Stimulated activated naive B cell treated with anti-CD40 and anti-IgM and Interleukin-4, amounts not matched to agents 10 μg/mL and 1 μg/mL and 100 μg/mL, for 72 hours (primary cell): ENCODE data around the gene NSDHL.

Experiments used
- ATAC-seq, 2 donors: fragments of 150-1000 bp; cut with Tn5 transposase; replicated peaks; 2 replicates each; pipeline ENCODE4 v1.10.0; 2021; ENCODE audit warnings: moderate library complexity in 1 of 2
- DNase-seq: peaks from one replicate; pipeline ENCODE4 v3.0.0; 2021
- H3K27ac Mint-ChIP-seq: one replicate; pipeline ENCODE4 v1.8.0; 2022; ENCODE audit warnings: mild to moderate bottlenecking, mixed read lengths
- H3K27me3 Mint-ChIP-seq, 2 donors: one replicate each; pipeline ENCODE4 v1.8.0; 2022; ENCODE audit warnings: mixed read lengths in 2 of 2
- H3K36me3 Mint-ChIP-seq, 2 donors: one replicate each; pipeline ENCODE4 v1.8.0; 2022; ENCODE audit warnings: mixed read lengths in 2 of 2, mild to moderate bottlenecking in 1 of 2
- H3K4me1 Mint-ChIP-seq, 2 donors: one replicate each; pipeline ENCODE4 v1.8.0; 2022; ENCODE audit warnings: mixed read lengths in 2 of 2, mild to moderate bottlenecking in 1 of 2
- H3K4me3 Mint-ChIP-seq, 2 donors: one replicate each; pipeline ENCODE4 v1.8.0; 2022; ENCODE audit warnings: mild to moderate bottlenecking in 2 of 2, mixed read lengths in 2 of 2, moderate library complexity in 1 of 2
- H3K9me3 Mint-ChIP-seq, 2 donors: one replicate each; pipeline ENCODE4 v1.8.0; 2022; ENCODE audit warnings: mixed read lengths in 2 of 2, mild to moderate bottlenecking in 1 of 2

NSDHL gene

DNA sequence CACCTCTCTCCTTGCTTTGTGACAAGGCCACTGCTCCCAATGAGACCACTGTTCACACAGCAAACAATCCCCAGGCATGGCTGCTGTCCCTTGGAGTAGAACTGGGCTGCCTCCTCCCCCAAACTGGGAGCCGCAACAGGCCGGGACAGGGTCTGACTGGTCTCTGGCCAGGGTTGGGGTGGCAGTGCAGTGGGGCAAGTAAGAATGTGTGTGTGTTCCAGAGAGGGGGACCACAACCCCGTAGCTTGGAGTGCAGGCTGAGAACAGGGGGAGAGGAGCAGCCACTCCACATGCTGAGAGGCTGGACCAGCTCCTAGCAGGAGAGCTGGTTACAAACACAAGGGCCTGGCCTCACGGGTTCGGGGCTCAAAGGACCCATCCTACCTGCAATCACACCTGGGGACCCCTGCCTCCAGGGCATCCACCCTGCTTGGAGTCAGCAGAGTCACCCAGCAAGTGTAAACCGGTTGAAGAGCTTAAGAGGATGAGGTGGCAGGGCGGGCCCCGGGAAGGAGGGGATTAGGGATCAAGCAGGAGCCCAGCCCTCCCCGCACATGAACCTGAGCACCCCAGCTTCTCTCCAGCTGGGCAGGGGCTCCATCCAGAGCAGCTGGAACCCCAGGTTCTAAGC is 63.2 kb downstream of the NSDHL start:
- no peak for ATAC-seq
- Mint-ChIP-seq H3K36me3 (no peaks in the 10 kb centered on the region), H3K4me1 (no peaks in the 10 kb centered on the region), H3K9me3 (no peaks in the 10 kb centered on the region), H3K4me3 (no peak overlapping the region), H3K27me3 (peaks cover 37 to 46% of the 10 kb centered on the region in 2 donors), H3K27ac (no peak overlapping the region)
- DNase-seq = no peak

DNA sequence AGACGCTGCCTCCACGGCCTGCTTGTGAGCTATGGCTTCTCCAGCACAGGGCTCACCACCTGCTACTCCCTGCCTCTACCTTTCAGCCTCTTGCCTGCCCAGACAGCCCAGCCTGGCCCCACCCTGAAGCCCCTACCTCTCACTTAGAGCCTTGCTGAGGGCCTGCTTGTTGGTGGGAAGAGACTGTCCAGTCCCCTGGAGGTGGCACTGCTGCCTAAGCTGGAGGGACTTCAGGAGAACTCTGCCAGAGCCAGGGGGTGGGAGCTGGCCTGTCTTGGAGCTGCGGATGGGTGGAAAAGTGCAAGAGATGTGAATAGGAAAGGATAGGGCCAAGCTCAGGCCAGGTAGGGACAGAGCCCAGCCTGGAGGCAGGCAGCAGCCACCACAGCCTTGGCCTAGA is 64.3 kb downstream of the NSDHL start:
- Mint-ChIP-seq H3K4me3 (no peak overlapping the region), H3K4me1 (no peaks in the 10 kb centered on the region), H3K27me3 (peaks cover 32 to 48% of the 10 kb centered on the region in 2 donors), H3K27ac (no peak overlapping the region), H3K36me3 (no peaks in the 10 kb centered on the region), H3K9me3 (no peaks in the 10 kb centered on the region)
- ATAC-seq (no peak), DNase-seq (no peak)

DNA sequence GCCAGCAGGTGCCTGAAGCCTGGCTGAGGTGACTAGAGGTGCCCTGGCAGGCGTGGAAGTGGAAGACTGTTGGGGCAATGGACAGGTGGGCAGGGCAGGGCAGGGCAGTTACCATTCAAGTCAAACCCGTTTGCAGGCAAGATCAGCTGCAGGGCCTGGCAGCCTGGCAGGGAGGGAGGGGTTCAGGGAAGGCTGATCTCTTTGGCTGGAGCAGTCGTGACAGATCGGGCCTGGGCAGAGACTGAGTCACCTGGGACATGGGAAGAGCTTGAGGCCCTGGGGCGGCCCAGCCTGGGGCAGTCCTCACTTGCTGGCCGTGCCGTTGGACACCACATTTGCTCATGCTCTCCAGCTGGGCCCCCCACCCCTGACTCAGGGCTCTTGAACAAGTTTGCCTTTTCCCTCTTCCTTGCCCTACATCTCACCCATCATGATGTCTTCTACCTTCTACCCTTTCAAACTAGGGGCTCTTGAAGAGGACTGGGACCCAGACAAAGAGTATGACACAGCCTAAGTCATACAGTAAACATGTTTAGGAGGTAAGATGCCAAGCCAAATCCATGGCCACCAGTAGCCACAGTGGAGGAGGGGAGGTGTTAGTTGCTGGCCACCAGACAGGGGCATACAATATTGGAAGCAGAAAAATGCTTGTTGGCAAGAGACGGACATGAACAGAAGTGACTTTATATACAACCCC is 65.0 kb downstream of the NSDHL start:
- Mint-ChIP-seq H3K4me1 (no peaks in the 10 kb centered on the region), H3K4me3 (no peak overlapping the region), H3K9me3 (no peaks in the 10 kb centered on the region), H3K27ac (no peak overlapping the region), H3K27me3 (peaks cover 28 to 47% of the 10 kb centered on the region in 2 donors), H3K36me3 (no peaks in the 10 kb centered on the region)
- DNase-seq = no peak
- no peak for ATAC-seq

DNA sequence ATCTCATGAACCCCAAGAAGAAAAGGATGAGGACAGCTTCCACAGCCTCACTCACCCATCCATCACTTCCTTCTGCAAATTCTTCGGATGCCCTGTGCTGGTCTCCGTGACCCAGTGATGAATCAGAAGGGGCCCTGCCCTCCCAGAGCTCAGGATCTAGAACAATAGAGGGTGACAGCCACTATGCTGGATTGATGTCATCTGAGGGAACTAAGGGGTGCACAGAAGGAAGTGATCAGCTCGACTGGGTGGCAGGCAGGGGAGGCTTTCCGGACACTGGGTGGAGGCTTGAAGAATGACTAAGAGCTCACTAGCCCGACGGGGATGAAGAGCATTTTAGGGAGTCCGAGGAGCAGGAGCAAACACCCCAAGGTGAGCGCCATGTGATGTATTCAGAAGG is 65.6 kb downstream of the NSDHL start:
- H3K27ac Mint-ChIP-seq = no peak overlapping the region
- no peak overlapping the region for H3K4me3 Mint-ChIP-seq
- H3K27me3 Mint-ChIP-seq = peaks cover 22 to 44% of the 10 kb centered on the region in 2 donors
- H3K9me3 Mint-ChIP-seq = no peaks in the 10 kb centered on the region
- H3K36me3 Mint-ChIP-seq = no peaks in the 10 kb centered on the region
- H3K4me1 Mint-ChIP-seq = no peaks in the 10 kb centered on the region
- no peak for ATAC-seq
- DNase-seq = no peak

DNA sequence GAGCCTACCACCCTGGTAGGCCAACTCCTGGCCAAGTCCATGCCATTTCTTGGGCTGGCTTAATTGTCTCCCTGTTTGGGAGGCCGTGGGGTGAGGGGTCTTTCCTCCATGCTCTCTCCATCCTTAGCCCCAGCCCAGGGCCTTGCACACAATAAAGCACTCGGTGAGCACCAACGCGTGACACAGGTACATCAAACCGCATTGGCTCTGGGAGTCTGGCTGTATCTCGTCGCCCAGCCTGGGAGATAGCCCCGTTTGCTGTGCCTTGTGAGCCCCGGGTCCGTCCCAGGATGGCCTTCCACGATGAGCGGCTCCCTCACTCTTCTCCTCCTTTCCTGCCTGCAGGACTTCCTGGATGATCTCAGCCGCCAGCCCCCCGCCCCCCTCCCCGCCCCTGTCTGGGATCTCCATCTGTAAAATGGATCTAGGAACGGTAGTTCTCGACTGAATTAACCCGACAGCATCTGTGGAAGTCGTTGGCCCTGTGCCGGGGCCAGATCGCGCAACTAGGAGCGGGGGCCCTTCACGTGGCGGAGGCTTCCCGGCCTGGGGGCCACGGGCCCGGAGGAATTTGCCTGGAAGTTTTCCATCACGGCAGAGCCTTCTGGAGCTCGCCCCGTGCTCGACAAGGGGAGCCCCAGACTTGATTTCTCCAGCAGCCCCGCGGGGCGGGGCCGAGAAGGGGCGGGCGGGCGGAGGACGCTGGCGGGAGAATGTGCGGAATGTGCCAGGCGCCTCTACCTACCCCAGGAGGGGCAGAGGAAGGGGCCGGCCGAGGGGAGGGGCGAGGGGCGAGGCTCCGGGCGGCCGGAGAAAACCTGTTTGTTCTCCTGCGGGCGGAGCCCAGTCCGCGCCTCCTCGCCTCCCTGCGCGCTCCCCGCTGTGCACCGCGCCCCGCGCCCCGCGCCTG is 66.6 kb downstream of the NSDHL start, which contains the start of gene ZNF185:
TSS of gene ZNF185 (plus strand) at position 846 of the 910 bp plus-strand sequence. CDS start 16,423 bp downstream, outside the sequence.
- Mint-ChIP-seq H3K4me3 (no peak within 1 kb of the TSS), H3K9me3 (no peaks in the 10 kb centered on the region), H3K4me1 (no peaks in the 10 kb centered on the region), H3K36me3 (no peaks in the 10 kb centered on the region), H3K27ac (no peak within 1 kb of the TSS), H3K27me3 (peaks cover 21 to 48% of the 10 kb centered on the region in 2 donors)
- ATAC-seq (peak in 1 of 2 donors; percentile 25), DNase-seq (no peak)

DNA sequence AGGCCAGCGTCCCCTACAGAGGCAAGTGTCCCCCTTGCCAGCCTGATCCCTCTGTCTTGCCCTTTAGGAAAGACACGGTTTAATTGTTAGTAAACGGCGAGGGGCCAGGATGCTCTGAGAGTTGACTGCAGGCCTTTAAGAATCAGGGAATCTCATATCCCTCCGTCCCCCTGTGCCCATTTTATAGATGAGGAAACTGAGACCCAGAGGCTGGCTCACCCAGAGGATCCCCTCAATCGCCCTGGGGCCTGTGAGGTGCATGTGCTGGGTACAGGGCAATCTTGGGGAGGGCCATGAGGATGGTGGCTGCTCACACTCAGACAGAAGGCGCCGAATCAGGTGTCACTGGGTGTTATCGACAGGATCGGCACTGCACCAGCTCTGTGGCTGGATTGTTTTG is 67.6 kb downstream of the NSDHL start:
- DNase-seq (no peak), ATAC-seq (no peak)
- no peaks in the 10 kb centered on the region for H3K9me3 Mint-ChIP-seq
- H3K36me3 Mint-ChIP-seq = no peaks in the 10 kb centered on the region
- H3K4me1 Mint-ChIP-seq = no peaks in the 10 kb centered on the region
- peaks cover 27 to 54% of the 10 kb centered on the region in 2 donors for H3K27me3 Mint-ChIP-seq
- no peak overlapping the region for H3K27ac Mint-ChIP-seq
- no peak overlapping the region for H3K4me3 Mint-ChIP-seq

DNA sequence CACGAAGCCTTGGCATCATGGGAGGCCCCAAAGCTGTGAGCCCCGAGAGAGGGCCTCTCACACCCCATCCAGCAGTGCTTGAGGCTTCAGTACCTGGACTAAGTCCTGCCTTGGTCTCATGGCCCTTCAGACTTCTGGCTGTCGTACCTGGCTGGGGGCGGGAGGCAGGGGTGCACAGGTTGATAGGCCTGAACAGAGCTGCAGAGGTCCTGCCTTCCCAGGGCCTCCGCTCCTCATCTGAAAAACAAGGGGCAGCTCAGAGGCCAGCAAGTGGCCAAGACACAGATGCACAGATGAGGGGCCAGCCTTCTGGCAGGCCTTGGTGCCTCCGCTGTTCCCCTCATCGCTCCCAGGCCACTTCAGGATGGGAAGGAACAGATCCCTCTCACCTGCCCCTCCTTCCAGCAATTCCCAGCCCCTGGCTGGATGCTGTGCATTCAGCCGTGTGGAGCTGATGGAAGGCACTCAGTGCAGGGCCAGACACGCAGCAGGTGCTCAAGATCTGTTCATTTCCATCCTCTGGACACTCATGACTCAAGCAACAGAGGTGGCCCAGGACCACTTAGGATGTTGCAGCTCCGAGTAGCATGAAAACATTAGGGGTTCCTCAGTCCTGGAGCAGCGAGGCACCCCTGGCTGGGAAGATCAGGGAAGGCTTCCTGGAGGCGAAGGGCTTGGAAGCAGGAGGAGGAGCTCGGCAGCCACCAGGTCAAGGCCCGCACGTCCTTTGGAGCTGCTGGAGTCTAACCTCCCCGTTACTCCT is 68.4 kb downstream of the NSDHL start:
- H3K27ac Mint-ChIP-seq = no peak overlapping the region
- no peaks in the 10 kb centered on the region for H3K9me3 Mint-ChIP-seq
- no peaks in the 10 kb centered on the region for H3K4me1 Mint-ChIP-seq
- ATAC-seq = no peak
- no peak for DNase-seq
- H3K36me3 Mint-ChIP-seq = no peaks in the 10 kb centered on the region
- peaks cover 27 to 54% of the 10 kb centered on the region in 2 donors for H3K27me3 Mint-ChIP-seq
- no peak overlapping the region for H3K4me3 Mint-ChIP-seq

DNA sequence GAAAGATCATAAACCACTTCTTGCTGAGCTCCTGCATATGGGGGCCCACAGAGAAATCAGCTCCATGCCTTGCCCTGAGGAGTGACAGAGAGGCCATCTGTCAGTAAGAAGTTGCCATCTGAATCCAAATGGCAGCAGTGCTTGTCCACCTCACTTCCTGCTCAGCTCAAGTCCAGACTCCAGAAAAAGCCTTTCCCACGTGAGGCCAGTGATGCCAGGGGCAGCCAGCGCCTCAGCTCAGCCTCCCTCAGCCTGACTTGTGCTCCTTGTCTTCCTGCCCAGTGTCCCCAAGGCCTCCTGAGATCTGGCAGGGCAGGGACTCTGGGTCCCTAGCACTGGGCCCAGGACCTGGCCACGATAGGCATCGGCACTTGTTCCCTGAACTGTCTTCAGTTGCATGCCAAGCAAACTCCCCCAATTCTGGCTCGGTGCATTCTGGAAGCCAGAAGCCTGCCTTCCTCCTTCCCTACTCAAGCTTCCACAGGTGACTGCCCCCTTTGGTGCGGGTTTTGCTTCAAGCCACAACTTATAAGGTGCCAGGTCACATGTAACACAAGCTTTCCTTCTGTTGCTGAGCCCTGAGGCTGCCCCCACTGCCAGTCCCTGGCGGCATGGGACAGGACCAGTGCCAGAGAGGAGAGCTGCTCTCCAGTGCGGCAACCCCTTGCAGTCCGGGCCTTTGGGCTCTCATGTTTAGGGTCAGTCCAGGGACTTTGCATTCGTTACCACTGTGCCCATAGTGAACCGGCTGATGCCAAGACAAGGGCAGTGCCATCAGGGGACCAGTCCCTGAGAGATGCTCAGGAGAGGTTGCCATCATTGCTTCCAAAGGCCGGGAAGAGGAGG is 69.2 kb downstream of the NSDHL start:
- Mint-ChIP-seq H3K36me3 (no peaks in the 10 kb centered on the region), H3K27me3 (peaks cover 27 to 49% of the 10 kb centered on the region in 2 donors), H3K4me1 (no peaks in the 10 kb centered on the region), H3K4me3 (no peak overlapping the region), H3K9me3 (no peaks in the 10 kb centered on the region), H3K27ac (no peak overlapping the region)
- DNase-seq = no peak
- no peak for ATAC-seq

DNA sequence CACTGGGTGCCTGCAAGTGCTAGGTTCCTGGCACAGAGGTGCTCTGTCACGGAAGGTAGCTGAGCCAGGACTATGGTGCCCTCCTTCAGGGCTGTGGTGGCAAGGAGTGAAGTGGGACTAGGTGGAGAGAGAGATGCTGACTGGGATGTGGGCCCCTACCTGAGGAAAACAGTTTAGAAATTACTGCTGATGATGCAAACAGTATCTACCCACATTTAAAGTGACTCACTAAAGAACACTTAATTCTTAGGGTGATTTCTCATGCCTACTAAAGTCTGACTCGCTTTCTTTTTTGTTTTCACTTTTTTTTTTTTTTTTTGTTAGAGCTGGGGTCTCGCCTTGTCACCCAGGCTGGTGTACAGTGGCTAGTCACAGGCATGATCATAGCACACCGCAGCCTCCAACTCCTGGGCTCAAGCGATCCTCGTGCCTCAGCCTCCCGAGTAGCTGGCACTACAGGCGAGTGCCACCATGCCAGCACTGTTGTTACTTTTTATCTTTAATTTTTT is 70.1 kb downstream of the NSDHL start:
- no peaks in the 10 kb centered on the region for H3K36me3 Mint-ChIP-seq
- DNase-seq (no peak), ATAC-seq (no peak)
- no peaks in the 10 kb centered on the region for H3K4me1 Mint-ChIP-seq
- H3K27me3 Mint-ChIP-seq = peaks cover 29 to 45% of the 10 kb centered on the region in 2 donors
- H3K27ac Mint-ChIP-seq = no peak overlapping the region
- H3K9me3 Mint-ChIP-seq = no peaks in the 10 kb centered on the region
- H3K4me3 Mint-ChIP-seq = no peak overlapping the region

DNA sequence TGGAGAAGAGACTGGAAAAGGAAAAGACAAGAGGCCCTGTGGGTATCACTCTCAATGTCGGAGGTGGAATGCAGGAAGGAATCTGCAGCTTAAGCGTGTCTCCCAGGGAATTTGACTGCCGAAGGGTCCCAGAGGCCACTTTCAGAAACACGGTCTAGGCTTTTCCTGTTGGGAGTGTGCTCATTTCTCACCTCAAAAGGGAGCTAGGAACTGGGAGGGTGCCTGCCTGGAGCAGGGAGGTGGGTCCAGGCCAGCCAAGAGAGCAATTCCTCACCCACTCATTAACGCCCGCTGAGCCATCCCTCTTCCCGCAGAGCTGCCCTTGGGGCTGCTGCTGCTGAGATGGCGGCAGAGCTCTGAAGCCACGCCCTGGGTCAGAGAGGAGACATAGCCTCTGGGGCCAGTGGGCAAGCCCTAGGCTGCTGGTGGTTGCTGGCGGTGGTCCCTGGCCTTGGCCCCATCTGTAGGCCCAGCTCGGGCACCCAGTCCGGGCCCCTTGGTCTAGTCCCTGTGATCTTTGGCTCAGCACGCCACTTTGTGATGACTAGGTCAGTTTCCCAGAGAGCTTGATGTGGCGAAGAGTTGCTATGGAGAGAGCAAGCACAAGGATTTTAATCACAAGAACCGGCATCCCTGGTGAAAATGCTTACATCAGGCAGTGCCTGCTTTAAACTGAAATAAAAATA is 71.1 kb downstream of the NSDHL start:
- no peaks in the 10 kb centered on the region for H3K36me3 Mint-ChIP-seq
- DNase-seq (no peak), ATAC-seq (no peak)
- H3K9me3 Mint-ChIP-seq = no peaks in the 10 kb centered on the region
- peaks cover 22 to 39% of the 10 kb centered on the region in 2 donors for H3K27me3 Mint-ChIP-seq
- H3K27ac Mint-ChIP-seq = no peak overlapping the region
- H3K4me1 Mint-ChIP-seq = no peaks in the 10 kb centered on the region
- no peak overlapping the region for H3K4me3 Mint-ChIP-seq

DNA sequence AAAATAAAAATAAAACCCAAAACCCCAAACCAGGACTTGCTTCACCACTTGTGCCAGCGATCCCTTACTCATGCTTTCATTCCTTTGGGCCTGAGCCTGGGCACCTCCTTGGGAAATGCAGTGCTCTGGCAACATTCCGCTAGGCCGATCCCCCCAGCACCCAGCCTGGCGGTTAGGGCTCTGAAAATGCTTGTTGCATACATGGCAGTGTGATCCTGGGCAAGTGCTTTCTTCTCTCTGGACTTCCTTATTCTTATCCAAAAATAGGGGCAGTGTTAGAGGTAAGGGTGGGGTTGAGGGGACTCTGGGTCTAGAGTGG is 71.6 kb downstream of the NSDHL start:
- Mint-ChIP-seq H3K27me3 (peaks cover 22 to 42% of the 10 kb centered on the region in 2 donors), H3K27ac (no peak overlapping the region), H3K4me1 (no peaks in the 10 kb centered on the region), H3K4me3 (no peak overlapping the region), H3K36me3 (no peaks in the 10 kb centered on the region), H3K9me3 (no peaks in the 10 kb centered on the region)
- DNase-seq = no peak
- no peak for ATAC-seq

DNA sequence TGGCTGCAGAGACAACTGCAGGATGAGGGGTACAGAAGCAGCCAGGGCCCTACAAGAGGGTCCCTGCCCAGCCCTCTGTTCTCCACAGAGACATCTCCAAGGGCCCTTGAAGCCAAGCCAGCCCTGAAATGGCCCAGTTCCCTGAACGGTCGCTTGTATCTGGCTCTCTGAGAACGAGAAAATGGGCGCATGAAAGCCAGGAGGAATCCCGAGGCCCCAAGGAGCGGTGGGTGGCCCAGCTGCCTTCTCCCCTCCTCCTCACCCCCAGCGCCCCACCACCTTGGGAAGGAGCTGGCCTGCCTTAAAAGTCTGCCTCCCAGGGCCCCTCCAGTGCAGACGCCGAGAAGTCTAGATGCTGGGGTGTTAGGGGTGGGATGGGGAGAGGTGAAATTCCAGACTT is 72.7 kb downstream of the NSDHL start:
- ATAC-seq (no peak), DNase-seq (no peak)
- Mint-ChIP-seq H3K4me1 (no peaks in the 10 kb centered on the region), H3K27ac (no peak overlapping the region), H3K27me3 (peaks cover 22 to 44% of the 10 kb centered on the region in 2 donors), H3K36me3 (no peaks in the 10 kb centered on the region), H3K9me3 (no peaks in the 10 kb centered on the region), H3K4me3 (no peak overlapping the region)
